ENCODE measurements around the gene VCL. TPM values are rescaled to one million over a fixed set of nuclear protein-coding genes. Genes with fewer than 3 reads are reported as not detected.

VCL gene
- total and polyA plus RNA-seq, 8 donors = 8.6 to 51.7 (median 28.5) TPM

DNA sequence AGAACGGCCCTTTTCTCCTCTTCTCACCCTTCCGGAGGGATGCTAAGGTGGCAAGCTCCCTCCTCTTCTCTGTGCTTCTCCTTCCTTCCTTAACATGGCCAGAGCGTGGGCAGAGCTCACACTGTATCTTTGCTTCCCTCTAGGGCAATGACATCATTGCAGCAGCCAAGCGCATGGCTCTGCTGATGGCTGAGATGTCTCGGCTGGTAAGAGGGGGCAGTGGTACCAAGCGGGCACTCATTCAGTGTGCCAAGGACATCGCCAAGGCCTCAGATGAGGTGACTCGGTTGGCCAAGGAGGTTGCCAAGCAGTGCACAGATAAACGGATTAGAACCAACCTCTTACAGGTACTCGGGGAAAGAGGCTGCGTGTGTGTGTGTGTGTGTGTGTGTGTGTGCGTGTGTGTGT is 116.1 kb downstream of the VCL start:
- Histone ChIP-seq H3K4me3 (no peak overlapping the region), H3K36me3 (peaks cover 0 to 55% (median 13%) of the 10 kb centered on the region in 3 donors), H3K27ac (no peak overlapping the region), H3K27me3 (no peaks in the 10 kb centered on the region), H3K9me3 (no peaks in the 10 kb centered on the region), H3K4me1 (peaks cover 0 to 3% (median 0%) of the 10 kb centered on the region in 3 donors)
- FAIRE-seq (no peak), ATAC-seq (peak in 1 of 4 donors; percentile 5), DNase-seq (no peak)
- intact Hi-C loops (cut with DNase I) = no loop called here
- TF ChIP-seq, protein P1, sequence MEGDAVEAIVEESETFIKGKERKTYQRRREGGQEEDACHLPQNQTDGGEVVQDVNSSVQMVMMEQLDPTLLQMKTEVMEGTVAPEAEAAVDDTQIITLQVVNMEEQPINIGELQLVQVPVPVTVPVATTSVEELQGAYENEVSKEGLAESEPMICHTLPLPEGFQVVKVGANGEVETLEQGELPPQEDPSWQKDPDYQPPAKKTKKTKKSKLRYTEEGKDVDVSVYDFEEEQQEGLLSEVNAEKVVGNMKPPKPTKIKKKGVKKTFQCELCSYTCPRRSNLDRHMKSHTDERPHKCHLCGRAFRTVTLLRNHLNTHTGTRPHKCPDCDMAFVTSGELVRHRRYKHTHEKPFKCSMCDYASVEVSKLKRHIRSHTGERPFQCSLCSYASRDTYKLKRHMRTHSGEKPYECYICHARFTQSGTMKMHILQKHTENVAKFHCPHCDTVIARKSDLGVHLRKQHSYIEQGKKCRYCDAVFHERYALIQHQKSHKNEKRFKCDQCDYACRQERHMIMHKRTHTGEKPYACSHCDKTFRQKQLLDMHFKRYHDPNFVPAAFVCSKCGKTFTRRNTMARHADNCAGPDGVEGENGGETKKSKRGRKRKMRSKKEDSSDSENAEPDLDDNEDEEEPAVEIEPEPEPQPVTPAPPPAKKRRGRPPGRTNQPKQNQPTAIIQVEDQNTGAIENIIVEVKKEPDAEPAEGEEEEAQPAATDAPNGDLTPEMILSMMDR (IDR thresholded peaks at IDR 0.05) = no peak
- WGBS, 2 donors = 79 to 82% methylated on average over 12 of the region's 12 CpGs

DNA sequence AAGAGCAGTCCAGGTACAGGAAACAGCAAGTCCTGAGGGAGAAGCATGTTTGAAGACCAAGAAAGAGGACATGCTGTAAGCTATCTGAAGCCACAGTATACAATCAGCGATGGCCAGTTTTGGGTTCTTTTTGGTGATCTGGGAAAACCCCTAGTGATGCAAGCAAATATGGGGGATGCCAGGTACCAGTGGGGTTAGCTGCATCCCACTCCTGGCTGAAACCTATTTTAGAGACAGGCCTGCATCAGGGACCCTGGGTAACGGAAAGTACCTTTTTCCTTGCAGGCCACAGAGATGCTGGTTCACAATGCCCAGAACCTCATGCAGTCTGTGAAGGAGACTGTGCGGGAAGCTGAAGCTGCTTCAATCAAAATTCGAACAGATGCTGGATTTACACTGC is 119.8 kb downstream of the VCL start:
- intact Hi-C loops (cut with DNase I) = no loop called here
- Histone ChIP-seq H3K36me3 (peaks cover 0 to 40% (median 3%) of the 10 kb centered on the region in 3 donors), H3K9me3 (no peaks in the 10 kb centered on the region), H3K27ac (no peak overlapping the region), H3K4me1 (peaks cover 0 to 8% (median 0%) of the 10 kb centered on the region in 3 donors), H3K27me3 (no peaks in the 10 kb centered on the region), H3K4me3 (no peak overlapping the region)
- DNase-seq (no peak), ATAC-seq (no peak), FAIRE-seq (no peak)
- TF ChIP-seq, protein P1 (IDR thresholded peaks at IDR 0.05) = no peak
- 93 to 94% methylated on average over 4 of the region's 4 CpGs for WGBS, 2 donors

DNA sequence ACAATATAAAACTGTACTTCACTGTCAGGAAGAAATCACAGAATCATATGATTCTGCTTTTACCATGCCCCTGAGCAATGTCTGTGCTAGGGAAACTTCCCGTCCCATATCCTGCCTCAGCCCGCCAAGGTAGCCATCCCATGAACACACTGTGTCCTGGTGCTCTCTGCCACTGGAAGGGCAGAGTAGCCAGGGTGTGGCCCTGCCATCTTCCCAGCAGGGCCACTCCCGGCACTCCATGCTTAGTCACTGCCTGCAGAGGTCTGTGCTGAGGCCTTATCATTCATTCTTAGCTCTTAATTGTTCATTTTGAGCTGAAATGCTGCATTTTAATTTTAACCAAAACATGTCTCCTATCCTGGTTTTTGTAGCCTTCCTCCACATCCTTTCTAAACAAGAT is 120.9 kb downstream of the VCL start:
- H3K36me3 ChIP-seq = peaks cover 0 to 50% (median 11%) of the 10 kb centered on the region in 3 donors
- H3K27ac ChIP-seq = no peak overlapping the region
- FAIRE-seq = no peak

DNA sequence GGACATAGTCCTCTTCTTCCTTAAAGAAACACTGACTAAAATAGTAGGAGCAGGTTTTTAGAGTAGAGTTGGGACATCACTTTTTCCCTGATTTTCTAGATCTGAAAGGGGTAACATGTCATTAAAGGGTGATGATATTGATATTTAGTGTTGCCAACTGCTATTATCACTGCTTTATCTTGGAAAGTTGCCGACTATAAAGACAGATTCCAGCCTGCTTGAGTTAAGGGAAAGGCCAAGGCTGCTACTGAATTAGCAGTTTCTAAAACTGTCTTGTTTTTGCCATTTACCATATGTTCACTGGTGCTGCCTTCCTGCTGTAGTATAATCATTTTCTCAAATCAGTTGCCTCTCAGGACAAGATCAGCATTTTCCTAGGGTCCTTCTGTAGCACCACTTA is 123.0 kb downstream of the VCL start:
- 25 to 26% methylated on average over 1 of the region's 1 CpG for WGBS, 2 donors
- H3K27me3 ChIP-seq = no peaks in the 10 kb centered on the region
- H3K27ac ChIP-seq = no peak overlapping the region
- no peak overlapping the region for H3K4me3 ChIP-seq
- H3K9me3 ChIP-seq = no peaks in the 10 kb centered on the region
- peaks cover 0 to 54% (median 11%) of the 10 kb centered on the region in 3 donors for H3K36me3 ChIP-seq
- no peak for FAIRE-seq
- peaks cover 0 to 4% (median 0%) of the 10 kb centered on the region in 3 donors for H3K4me1 ChIP-seq
- TF ChIP-seq, protein P1 (IDR thresholded peaks at IDR 0.05) = no peak
- no peak for DNase-seq
- intact Hi-C loops (cut with DNase I) = no loop called here
- ATAC-seq = no peak

More for the DNA sequence above, 120.9 kb downstream of the VCL start:
- TF ChIP-seq, protein P1 (IDR thresholded peaks at IDR 0.05) = no peak
- no peaks in the 10 kb centered on the region for H3K27me3 ChIP-seq
- WGBS, 2 donors = 85 to 91% methylated on average over 3 of the region's 3 CpGs
- no peak overlapping the region for H3K4me3 ChIP-seq
- DNase-seq (no peak), ATAC-seq (no peak)
- H3K9me3 ChIP-seq = no peaks in the 10 kb centered on the region
- H3K4me1 ChIP-seq = peaks cover 0 to 4% (median 0%) of the 10 kb centered on the region in 3 donors
- intact Hi-C loops (cut with DNase I) = no loop called here

DNA sequence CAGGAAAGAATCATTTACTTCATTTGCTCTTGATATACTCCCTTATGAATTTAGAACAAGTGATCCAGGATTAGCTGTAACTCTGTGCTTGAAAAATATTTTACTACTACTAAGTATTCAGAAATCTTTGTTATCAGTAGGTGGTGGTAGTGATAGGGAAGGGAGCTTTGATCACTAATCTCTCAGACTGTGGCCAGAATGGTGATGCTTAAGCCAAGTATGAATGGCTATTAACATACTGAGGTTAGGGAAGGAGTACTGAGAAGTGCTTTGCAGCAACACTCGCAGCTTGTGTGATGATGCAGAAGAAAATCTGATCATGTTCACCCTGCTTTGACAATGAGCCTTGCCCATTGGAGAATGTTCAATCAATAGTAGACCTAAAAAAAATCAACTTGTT is 123.5 kb downstream of the VCL start:
- H3K27ac ChIP-seq = no peak overlapping the region
- 78 to 83% methylated on average over 1 of the region's 1 CpG for WGBS, 2 donors
- no peaks in the 10 kb centered on the region for H3K27me3 ChIP-seq

More for the DNA sequence above, 123.5 kb downstream of the VCL start:
- Histone ChIP-seq H3K4me1 (peaks cover 0 to 4% (median 0%) of the 10 kb centered on the region in 3 donors), H3K4me3 (no peak overlapping the region), H3K36me3 (peaks cover 0 to 58% (median 11%) of the 10 kb centered on the region in 3 donors), H3K9me3 (no peaks in the 10 kb centered on the region)
- TF ChIP-seq, protein P1 (IDR thresholded peaks at IDR 0.05) = no peak
- FAIRE-seq (no peak), DNase-seq (no peak), ATAC-seq (no peak)
- intact Hi-C loops (cut with DNase I) = no loop called here

Measured in pancreas (tissue), 10 donors.